ENCODE results near the gene PTPN23.

GRCh38 chr3:47412842-47413520, 32.2 kb downstream of the PTPN23 start:
- TF ChIP-seq CTCF (IDR thresholded peaks at IDR 0.05): no peak
- no peak for TF ChIP-seq POLR2A (IDR thresholded peaks at IDR 0.05)
